Measurements from ENCODE around the gene RFX3.
A peak's percentile ranks its signal among the peaks of the same experiment; 100 is the strongest.
"Not testable (repeated sequence)": the region's sequence is repeated elsewhere in the genome, so short reads cannot be mapped to it uniquely, and the experiment has no call there.

Gene RFX3

GRCh38 chr9:3343671-3344070 lies 182.1 kb downstream of the RFX3 start:
- peak in 2 of 4 experiments; percentile 21 to 25 for DNase-seq

GRCh38 chr9:3342159-3342777 lies 183.5 kb downstream of the RFX3 start:
- peak; percentile 11 to 65 (median 37) for DNase-seq

GRCh38 chr9:3337515-3338225 lies 188.1 kb downstream of the RFX3 start:
- peak in 1 of 4 experiments; percentile 9 for DNase-seq

GRCh38 chr9:3336951-3337350 lies 188.8 kb downstream of the RFX3 start:
- no peak for DNase-seq

GRCh38 chr9:3332802-3333201 lies 193.0 kb downstream of the RFX3 start:
- DNase-seq = no peak

GRCh38 chr9:3331801-3332200 lies 194.0 kb downstream of the RFX3 start:
- DNase-seq = peak; percentile 27 to 51 (median 30)

GRCh38 chr9:3330792-3331420 lies 194.9 kb downstream of the RFX3 start:
- no peak for DNase-seq

- no peak for DNase-seq
Measured at GRCh38 chr9:3329361-3329760, 196.4 kb downstream of the RFX3 start.

- no peak for DNase-seq
Measured at GRCh38 chr9:3323714-3324113, 202.1 kb downstream of the RFX3 start.

- no peak for DNase-seq
Measured at GRCh38 chr9:3321186-3321585, 204.6 kb downstream of the RFX3 start.

GRCh38 chr9:3312595-3312994 lies 213.2 kb downstream of the RFX3 start:
- DNase-seq = not testable (repeated sequence)

GRCh38 chr9:3308609-3309008 lies 217.2 kb downstream of the RFX3 start:
- peak in 1 of 4 experiments; percentile 8 for DNase-seq

- peak in 2 of 4 experiments; percentile 7 to 26 for DNase-seq
Measured at GRCh38 chr9:3304388-3304787, 221.4 kb downstream of the RFX3 start.

- peak; percentile 28 to 83 (median 62) for DNase-seq
Measured at GRCh38 chr9:3299872-3300271, 225.9 kb downstream of the RFX3 start.

- DNase-seq = no peak
Measured at GRCh38 chr9:3296536-3296935, 229.3 kb downstream of the RFX3 start.

GRCh38 chr9:3292311-3292710 lies 233.5 kb downstream of the RFX3 start:
- no peak for DNase-seq

GRCh38 chr9:3290231-3290840 lies 235.5 kb downstream of the RFX3 start:
- DNase-seq = no peak

- peak in 2 of 4 experiments; percentile 1 to 10 for DNase-seq
Measured at GRCh38 chr9:3288686-3289085, 237.1 kb downstream of the RFX3 start.

- DNase-seq = no peak
Measured at GRCh38 chr9:3285365-3286161, 240.2 kb downstream of the RFX3 start.

- no peak for DNase-seq
Measured at GRCh38 chr9:3282365-3282764, 243.4 kb downstream of the RFX3 start.

- DNase-seq = no peak
Measured at GRCh38 chr9:3281399-3281798, 244.4 kb downstream of the RFX3 start.

- DNase-seq = no peak
Measured at GRCh38 chr9:3277200-3277599, 248.6 kb downstream of the RFX3 start.

- no peak for DNase-seq
Measured at GRCh38 chr9:3271581-3271980, 254.2 kb downstream of the RFX3 start.

Measured in suppressor macrophage (primary cell).